GM18499 (cell line): Measurements from ENCODE around the gene LSP1.

ENCODE experiments used
- ATAC-seq: cut with Tn5 transposase; IDR thresholded peaks from one replicate; pipeline ENCODE4 v1.9.1; 2021; ENCODE audit warnings: moderate number of reproducible peaks; ENCODE audit not compliant: insufficient read depth, unreplicated experiment

LSP1 gene

DNA sequence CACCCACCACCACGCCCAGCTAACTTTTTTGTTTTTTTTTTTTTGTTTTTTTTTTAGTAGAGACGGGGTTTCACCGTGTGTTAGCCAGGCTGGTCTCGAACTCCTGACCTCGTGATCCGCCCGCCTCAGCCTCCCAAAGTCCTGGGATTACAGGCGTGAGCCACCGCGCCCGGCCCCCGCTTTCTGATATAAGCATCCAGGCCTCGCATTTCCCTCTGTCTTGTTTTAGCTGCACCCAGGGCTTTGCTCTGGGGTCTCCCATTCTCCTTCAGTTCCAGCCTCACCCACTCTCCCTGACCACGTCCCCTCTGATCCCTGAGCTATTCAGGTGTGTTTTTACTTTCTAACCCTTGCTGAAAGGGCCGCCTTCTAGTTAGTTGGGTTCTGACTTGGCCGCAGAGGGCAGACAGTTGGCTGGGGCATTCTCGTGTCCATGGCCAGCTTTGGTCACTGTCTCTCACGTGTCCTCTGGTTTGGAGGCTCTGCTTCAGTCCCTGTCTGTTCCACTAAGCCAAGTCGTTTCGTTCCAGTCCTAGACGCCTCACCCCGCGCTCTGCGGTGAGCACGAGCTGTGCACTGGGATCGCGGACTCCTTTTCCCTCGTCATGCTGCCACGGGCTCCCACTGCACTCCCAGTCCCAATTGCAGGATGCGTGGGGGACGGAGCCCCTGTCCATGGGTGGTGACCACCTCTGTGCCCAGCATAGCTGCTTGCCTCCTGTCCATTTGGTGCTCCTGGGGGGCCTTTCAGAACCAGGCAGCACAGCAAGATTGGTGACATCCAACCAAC is 60.6 kb downstream of the LSP1 start:
- no peak for ATAC-seq

DNA sequence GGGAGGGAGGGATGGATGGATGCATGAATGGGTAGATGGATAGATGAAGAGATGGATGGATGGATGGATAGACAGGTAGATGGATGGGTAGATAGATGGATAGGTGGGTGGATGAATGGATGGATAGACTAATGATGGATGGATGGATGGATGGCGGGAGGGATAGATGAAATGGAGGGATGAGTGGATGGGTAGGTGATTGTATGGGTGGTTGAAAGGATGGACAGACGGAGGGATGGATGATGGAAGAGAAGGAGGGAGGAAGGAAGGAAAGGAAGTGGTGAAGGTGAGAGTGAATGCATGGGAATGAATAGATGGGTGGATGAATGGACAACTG is 62.9 kb downstream of the LSP1 start:
- no peak for ATAC-seq

DNA sequence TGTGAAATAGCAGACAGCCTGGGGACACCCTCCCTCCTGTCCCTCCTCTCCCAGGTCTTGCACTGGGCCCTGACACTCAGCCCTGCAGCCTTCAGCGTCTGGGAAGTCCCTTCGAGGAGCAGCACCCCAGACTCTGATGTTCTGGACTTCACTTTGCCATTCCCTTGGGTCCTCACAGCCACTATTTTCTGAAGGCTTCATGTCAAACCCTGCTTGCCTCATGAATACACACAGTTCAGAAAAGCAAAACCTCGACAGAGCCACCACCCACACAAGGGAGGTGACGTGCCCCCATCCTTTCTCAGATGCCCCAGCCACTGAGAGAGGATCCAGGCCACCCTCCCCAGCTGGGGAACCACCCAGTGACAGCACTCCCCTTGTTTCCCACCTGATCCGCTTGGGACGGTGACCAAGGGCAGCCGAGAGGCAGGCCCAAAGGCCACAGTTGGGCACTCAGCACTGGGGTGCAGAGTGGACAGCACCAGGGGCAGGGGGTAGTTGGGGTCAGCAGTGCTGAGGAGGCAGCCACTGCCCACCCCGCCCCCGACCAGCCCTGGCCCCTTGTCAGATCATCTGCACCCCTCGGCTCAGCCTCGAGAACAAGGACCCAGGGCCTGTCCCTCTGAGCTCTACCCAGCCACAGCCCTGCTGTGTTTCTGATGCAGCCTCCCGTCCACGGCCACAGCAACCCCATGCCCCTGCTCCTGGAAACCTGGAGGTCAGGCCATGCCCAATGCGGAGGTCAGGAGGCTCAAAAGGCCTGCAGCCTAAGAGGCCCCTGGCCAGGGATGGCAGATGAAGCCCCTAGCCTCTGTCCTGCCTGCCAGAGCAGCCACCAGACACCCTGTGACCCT is 63.5 kb downstream of the LSP1 start:
- no peak for ATAC-seq

DNA sequence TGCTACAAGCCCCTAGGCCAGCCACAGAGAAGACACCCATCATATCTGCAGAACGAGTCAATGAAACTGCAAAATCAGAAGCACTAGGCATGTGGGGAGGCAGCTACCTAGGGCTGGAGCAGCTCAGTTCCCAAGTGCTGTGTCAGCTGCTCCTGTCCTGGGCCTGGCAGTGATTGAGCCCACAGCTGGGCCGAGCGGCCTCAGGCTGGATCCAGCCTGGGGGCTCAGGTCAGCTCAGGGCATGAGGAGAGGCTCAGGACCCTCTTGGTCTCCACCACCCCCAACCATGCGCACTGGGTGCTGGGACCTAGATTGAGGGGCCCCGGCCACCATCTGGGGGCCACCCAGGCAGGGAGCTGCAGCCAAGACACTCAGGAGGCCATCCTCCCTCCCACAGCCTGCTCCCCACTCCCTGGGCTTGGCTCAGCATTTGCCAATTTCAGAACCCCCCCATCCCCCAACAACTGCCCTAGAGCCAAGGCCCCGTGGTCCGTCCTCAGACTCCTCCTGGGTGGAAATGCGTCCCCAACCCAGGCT is 64.2 kb downstream of the LSP1 start:
- no peak for ATAC-seq

DNA sequence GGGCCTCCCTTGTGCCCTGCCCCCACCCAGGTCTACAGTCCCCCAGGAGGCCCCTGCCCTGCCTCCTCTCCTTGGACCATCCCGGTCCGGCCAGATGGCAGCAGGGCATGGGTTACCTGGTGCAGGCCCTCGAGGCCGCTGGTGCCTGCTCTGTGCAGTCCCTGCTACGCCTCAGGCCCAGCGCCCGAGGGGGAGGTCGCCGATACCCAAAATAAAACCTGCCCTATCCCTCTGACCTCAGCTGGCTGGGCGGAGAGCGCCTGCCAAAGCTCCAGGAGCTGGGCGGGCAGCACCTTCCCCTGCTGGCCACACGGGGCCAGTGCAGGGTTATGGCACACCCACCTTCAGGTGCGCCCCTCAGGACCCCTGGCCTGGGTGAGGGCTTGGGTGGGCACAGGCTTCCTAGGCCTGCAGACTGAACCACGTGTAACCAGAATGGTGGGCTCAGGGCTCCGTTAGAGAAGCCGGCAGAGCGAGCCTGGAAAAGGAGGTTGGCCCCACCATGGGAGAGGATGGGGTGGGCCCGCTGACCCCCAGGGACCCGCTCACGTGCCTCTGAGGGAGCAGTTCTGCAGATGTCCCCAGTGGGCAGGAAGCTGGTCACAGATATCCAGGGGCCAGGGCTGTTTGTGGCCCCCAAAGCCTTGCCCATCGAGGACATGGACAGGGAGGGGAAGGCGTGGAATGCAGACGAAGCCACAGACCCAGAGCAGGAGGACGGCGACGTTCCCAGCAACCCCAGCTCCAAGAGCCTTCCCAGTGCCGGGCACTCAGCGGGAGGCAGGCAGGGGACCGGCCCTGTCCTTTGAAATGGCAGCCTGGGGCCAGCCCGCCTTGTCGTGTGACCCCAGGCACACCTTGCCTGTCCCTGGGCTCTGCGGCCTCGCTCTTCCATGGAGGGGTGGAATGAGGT is 64.9 kb downstream of the LSP1 start:
- no peak for ATAC-seq

DNA sequence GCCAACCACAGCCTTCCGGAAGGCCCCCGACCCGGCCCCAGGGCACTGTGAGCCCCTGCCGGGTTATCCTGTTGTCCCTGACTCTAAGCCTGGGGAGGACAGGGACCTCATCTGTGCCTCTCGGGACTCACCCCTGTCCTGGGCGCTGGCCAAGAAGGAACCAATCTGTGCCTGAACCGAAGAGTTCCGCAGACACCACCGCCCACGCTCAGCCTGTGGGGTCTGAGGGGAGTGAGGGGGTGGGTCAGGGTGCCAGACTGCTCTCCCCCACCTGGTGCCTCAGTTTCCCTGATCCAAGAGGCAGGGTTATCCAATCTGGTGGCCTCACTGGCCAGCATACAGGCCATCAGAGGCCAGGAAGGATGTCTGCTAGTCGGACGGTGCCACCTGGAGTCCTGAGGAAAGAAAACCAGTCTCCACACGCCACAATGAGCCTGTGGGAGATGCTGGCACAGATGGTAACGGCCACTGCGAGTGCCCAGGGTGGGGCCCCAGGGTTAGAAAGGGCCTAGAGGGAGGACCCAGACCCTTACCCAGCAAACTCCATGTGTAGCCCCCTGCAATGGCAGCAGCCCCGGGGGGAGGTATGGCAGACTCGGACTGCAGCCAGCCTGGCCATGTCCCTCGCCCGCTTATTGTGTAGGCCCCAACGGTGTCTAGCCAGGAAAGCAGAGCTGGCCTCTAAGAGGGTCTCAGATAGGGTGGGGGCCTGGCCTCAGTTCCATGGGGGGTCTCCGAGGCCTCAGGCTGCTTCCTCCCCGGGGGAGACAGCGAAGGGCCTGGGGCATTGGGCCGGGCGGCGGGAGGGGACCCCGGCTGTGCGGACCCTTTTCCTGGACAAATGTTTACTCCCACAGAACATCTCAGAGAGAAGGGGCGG is 65.8 kb downstream of the LSP1 start:
- ATAC-seq = no peak

DNA sequence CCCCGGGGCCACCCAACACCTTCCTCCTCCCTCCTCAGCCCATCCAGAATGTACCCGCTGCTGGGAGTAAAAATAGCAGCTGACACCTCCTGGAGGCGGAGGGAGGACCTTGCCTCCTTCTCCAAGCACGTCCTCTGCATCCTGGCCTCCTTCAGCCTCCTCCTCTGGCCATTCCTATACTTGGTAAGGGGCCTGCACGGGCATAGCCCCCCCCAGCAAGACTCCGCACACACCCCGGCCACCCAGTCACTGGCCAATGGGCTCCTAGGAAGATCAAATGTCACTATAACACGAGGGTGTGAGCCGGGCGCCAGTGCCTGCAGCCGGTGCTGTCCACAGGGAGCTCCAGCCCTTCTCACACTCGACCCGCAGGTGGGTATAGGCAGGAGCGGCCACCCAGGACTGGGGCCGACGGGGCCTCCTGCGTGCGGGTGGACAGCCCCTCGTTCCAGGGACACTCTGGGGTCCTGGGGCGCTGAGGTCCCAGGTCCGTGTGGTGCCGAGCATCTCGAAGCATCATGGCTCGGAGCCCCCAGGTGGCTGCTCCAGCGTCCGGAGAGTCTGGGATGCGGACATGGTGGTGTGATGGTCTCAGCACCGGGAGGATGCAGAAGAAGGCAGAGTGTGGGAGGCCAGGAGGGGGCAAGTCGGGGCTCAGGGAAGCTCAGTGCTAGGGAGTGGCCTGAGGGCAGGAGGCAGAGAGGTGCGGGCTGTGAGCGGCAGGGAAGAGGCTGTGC is 66.7 kb downstream of the LSP1 start, which contains the start of gene TNNT3:
TSS of gene TNNT3 (plus strand) at position 313 of the 737 bp plus-strand sequence. CDS start 3,172 bp downstream, outside the sequence.
- no peak for ATAC-seq

DNA sequence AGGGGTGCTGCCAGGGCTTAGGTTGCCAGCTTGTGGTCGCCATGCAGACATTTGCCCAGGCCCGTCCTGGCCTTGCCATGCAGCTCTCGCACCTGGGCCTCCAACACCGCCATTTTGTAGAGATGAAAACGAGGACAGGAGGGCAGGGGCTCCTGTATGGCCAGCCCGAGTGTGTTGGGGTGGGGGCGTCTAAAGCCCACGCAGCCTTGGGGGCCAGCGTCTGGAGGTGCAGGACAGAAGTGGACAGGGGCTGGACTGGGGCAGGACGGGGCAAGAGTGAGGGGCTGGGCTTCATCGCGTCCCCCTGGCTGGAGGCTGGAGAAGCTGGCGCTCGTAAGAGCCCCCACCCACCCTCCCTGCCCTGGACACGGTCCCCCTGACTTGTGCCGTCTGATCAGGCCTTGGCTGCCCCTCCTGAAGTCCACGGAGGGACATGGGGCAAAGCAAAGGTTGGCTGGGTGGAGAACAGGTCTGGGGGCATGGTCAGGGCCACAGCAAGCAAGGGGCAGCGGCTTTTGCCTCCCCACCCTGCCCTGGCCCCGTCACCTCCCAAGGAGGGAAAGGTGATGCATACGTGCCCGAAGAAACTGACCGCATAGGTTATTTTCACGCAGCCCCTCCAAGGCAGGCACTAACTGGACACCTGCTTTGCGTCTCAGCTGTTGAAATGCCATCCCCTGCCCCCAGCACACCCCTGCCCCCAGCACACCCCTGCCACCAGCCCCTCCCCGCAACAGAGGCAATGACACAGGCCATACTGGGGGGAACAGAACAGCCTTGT is 67.4 kb downstream of the LSP1 start:
- no peak for ATAC-seq

DNA sequence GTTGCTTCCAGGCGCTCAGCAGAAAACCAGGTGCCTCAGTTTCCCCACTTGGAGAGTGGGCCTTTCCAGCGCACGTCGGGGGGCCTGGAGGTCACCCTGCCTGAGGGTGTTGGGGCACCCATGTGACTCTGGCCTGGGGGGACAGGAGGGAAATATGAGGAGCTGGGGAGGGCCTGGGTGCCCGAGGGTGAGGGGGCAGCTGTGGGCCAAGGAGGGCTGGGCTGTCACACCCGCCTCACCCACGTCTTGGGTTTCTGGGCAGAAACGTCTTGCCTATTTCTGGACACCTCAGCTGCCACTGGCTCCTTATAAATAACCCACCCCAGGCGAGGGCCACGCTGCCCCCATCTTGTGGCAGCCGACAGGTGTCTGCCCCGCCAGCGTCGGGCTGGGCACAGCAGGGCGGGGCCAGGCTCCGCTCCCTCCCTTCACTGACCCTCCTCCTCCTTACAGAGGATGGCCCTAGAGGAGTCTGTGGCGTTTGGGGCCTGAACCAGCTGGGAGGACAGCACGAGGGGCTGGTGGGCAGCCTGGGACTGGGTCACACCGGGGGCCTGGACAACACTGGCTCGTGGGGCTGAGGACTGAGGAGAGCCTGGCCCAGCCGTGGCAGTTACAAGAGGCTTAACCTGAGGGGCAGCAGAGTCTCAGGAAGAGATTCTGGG is 68.2 kb downstream of the LSP1 start:
- no peak for ATAC-seq

DNA sequence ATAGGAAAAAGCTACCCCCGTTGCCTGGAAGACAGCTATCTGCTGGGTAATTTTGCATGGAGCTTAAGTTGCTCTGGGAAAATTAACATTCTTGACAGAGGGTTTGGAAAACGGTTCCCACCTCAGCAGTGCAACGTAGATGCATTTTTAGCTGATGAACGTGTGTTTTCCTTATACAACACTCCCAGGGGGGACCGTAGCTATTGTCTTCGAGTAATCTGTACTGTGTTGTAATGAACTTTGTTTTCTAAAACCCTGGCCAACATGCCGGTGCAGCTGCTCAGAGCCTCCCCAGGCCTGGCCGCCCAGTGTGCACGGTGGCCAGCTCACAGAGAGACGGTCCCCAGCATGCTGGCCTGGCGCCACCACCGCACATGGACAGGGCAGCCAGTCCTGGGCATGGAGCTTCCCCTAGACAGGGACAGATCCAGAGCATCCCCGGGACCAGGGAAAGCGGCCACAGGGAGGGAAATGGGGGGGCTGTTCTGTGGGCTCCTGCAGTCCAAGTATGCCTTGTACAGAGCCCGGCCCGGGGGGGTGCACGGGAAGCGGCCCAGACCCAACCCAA is 68.8 kb downstream of the LSP1 start:
- no peak for ATAC-seq

DNA sequence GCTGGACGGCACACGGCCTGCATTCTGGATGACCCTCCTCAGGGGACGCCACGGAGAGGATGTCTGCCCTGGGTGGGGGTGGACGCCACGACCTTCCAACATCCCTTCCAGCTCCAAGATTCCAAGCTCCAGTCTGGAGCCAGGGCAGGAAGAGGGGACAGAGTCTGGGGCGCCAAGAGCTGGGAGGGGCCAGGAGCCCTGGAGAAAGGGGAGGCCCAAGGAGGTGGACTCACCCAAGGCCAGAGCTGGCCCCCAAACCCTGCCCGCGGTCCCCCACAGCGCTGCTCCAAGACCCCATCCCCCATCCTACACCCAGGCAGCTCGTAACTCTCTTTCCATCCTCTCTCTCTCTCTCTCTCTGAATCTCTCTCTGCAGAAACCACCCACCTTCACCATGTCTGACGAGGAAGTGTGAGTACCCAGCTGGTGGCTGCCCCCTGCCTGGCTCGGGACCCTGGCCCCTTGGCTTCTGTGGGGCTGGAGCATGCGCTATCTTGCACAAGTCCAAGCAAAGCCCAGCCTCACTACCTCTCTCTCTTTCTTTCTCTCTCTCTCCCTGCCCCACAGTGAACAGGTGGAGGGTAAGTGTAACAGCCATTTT is 69.7 kb downstream of the LSP1 start:
- no peak for ATAC-seq

DNA sequence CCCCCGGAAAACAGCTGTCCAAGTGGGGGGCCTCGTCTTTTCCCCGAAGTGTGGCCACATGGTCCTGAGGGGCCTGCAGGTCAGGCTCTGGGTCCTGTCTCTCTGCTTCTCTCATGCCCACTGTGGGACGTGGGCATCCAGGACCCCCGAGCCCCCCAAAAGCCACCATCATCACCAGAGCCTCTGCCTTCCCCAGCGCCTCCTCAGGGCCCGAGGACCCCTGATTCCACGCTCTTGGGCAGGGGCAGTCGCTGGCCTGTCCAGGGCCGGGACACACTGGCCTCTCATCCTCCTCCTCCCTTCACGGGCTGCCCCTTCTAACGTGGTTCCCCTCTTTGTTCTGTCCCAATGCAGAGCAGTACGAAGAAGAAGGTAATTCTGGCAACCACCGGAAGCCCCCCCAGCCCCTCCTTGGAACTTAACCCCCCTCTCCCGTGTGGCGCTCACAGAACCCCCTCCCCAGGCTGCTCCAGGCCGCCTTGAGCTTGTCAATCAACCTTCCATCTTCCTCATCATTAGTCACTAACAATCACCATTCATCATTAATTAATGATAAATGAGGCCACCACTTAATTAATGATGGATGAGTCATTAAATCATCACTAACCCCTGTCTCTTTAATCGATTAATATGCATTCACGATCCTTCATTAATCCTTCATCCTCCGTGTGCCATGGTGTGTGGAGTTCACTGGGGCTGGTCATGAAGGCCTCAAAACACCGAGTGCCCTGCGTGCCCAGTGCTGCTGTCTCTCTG is 70.5 kb downstream of the LSP1 start:
- ATAC-seq = no peak

DNA sequence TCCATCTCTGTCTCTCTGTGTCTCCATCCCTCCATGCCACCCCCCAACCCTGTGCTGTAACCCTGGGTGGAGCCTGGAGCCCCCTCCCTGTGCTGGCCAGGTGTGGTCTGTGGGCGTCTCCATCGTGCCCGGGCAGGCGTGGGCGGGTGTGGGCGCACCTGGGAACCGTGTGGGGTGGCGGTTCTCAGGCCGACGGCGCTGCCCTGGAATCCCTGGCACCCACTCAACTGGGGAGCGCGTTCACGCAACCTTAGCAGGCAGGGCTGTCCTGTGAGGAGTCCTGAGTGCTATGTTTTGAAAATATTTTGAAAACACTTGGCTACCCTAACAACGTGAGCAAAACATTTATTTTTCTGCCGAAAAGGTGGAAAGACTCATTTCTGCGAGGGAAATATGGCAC is 71.3 kb downstream of the LSP1 start:
- no peak for ATAC-seq

DNA sequence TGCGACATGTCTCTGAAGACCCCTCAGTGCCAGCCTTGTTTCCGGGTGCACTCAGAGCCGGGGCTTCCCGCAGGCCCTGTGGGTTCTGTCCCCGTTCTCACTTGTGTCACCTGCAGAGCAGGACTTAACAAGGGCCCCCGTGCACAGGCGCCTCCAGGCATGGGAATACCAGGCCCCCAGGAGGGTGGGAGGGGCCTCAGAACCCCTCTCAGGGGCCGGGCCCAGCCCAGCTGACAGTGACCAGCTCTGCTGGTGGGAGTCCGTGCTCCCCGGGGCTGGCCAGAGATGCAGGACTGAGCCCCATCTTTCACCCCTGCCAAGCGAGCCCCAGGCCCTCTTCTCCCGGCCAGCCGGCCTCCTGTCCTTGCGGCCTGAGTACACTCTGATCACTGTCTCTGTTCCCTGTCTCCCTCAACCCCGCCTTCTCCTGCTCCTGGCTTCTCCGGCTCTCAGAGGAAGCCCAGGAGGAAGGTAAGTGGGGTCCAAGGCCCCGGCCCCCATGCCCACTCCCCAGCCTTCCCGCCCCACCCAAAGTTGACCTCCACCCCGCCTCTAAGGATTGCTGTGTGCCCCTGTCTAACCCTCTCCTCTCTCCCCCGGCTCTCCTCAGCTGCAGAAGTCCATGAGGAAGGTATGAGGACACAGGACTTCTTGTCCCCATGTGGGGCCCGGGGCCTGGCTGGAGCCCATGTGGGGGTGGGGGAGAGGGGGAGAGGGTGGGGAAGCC is 71.9 kb downstream of the LSP1 start:
- ATAC-seq = no peak

DNA sequence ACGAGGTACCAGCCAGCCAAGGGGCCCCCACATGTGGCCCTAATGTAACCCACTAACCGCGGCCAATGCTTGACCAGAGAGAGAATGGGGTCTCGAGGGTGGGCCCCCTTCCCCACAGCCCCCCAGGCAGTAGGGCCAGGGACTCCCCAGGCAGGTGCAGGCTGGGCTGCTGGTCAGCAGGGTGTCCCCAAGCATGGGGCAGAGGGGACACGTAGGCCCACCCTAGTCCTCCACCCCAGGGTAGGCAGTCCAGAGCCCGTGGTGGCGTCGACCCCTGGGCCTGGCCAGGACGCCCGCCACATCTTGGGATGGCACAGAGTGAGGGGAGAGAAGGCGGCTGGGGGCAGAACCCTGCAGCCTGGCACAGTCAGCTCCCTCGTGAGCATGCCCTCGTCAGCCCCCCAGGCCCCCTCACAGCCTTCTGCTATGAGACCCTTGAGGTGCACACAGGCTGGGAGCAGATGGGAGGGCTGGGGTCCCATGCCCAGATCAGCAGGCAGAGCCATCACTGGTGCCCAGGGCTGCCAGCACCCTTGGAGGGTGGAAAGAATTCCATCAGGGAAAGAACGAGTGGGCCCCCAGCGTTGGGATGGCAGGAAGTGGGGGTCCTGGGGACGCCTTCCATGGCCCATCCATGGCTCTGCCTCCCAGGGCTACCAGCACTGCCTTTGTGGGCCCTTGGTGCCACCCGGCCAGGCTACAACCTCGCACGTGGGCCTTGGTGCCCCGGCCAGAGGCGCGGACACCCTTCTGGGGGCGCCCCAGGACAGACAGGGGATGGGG is 72.7 kb downstream of the LSP1 start:
- no peak for ATAC-seq
